ENCODE results near the gene CBY1. TPM values are rescaled to one million over a fixed set of nuclear protein-coding genes. Genes with fewer than 3 reads are reported as not detected.
A peak's percentile ranks its signal among the peaks of the same experiment; 100 is the strongest.
"Not testable (repeated sequence)": the region's sequence is repeated elsewhere in the genome, so short reads cannot be mapped to it uniquely, and the experiment has no call there.

The CBY1 gene
- total RNA-seq, 2 donors from 2014 or later: 22.2 to 26.2 TPM

DNA sequence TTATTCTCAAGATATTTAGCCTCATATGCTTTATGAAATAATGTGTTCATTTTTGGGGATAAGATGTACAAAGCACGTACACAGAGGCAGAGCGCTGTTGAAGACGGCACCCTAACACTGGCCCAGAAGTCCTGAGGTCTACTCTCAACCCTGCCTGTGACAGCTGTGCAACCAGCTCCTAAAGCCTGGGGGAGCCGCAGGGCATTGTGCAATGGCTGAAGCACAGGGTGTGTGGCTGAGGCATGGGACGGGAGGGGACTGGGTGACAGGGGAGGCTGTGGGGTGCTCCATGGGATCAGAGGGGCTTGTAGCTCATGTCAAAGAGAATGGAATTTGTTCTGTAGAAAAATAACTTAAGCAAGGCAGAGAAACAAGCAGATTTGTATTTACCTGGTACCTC, 28.0 kb upstream of the CBY1 start:
- Mint-ChIP-seq H3K36me3 (ENCODE audit: insufficient read depth in 2 of 2) (no peaks in the 10 kb centered on the region), H3K4me1 (ENCODE audit: low read depth) (peaks cover 15% of the 10 kb centered on the region), H3K9me3 (no peaks in the 10 kb centered on the region)

DNA sequence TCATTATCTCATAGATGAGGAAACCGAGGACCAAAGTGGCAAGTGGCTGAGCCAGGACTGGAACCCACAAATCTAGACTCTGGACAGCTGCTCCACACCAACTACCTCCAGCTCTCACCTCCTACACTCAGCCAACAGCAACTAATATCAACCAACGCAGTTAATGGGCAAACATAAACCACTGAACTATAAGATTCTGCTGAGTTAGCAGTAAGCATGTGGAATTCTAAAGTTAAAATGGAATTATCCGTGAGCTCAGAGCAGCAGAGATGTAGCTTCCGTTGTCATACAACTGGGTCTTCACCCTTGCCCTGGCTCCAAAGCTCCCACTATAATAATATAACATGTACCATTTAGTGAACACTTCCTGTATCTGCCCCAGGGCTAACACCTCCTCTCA, 27.3 kb upstream of the CBY1 start:
- ATAC-seq (replicated peaks in 1 of 2): no peak
- Mint-ChIP-seq H3K9me3 (no peaks in the 10 kb centered on the region), H3K27ac (no peak overlapping the region), H3K4me1 (ENCODE audit: low read depth) (peaks cover 15% of the 10 kb centered on the region), H3K36me3 (ENCODE audit: insufficient read depth in 2 of 2) (no peaks in the 10 kb centered on the region), H3K27me3 (ENCODE audit: low read depth) (peaks cover 5% of the 10 kb centered on the region), H3K4me3 (no peak overlapping the region)
- DNase-seq: no peak

More for the DNA sequence above, 28.0 kb upstream of the CBY1 start:
- no peak overlapping the region for H3K27ac Mint-ChIP-seq
- peaks cover 5% of the 10 kb centered on the region for H3K27me3 Mint-ChIP-seq (ENCODE audit: low read depth)
- no peak for DNase-seq
- no peak overlapping the region for H3K4me3 Mint-ChIP-seq
- no peak for ATAC-seq (replicated peaks in 1 of 2)

DNA sequence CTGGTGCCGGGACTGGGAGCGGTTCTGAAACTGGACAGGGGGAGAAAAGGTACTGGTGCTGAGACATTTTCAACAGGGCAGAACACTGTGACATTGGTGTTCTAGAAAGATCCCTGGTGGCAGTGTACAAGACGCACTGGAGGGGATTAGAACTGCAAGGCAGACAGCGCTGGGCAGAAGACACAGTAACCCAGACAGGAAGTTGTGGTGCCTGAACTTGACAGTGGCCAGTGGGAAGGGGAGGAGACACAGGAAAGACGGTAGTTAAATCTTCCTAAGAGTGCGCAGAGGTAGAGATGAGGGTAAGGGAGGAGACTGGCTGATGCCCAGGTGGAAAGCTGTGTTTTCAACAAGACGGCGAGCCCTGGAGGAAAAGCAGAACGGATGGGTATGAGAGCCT, 24.7 kb upstream of the CBY1 start:
- DNase-seq (peak in 1 of 2 donors; percentile 2), ATAC-seq (replicated peaks in 1 of 2) (peak; percentile 43 to 46)
- Mint-ChIP-seq H3K4me1 (ENCODE audit: low read depth) (peaks cover 15% of the 10 kb centered on the region), H3K27me3 (ENCODE audit: low read depth) (peaks cover 5% of the 10 kb centered on the region), H3K9me3 (no peaks in the 10 kb centered on the region), H3K27ac (no peak overlapping the region), H3K36me3 (ENCODE audit: insufficient read depth in 2 of 2) (no peaks in the 10 kb centered on the region), H3K4me3 (peak overlapping the region; percentile 1 to 23)

DNA sequence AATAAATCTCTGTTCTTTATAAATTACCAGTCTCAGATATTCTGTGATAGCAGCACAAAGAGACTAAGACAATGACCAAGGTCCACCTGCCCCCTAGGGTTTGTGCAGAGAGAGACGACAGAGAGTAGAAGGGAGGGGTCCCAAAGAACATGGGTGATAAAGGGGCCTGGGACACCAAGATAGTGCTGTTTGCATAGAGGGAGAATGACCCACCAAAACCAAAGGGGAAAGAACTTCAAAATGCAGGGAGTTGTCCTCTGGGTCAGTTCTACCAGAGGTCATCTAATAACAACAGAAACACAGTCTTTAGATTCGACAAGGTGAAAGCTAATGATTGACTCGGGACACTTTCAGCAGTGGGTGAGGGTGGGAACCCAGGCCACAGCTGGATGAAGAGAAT, 23.9 kb upstream of the CBY1 start:
- Mint-ChIP-seq H3K4me3 (no peak overlapping the region), H3K9me3 (no peaks in the 10 kb centered on the region), H3K36me3 (ENCODE audit: insufficient read depth in 2 of 2) (no peaks in the 10 kb centered on the region), H3K27me3 (ENCODE audit: low read depth) (peaks cover 5% of the 10 kb centered on the region), H3K4me1 (ENCODE audit: low read depth) (peaks cover 15% of the 10 kb centered on the region), H3K27ac (no peak overlapping the region)
- no peak for DNase-seq
- ATAC-seq (replicated peaks in 1 of 2): no peak

DNA sequence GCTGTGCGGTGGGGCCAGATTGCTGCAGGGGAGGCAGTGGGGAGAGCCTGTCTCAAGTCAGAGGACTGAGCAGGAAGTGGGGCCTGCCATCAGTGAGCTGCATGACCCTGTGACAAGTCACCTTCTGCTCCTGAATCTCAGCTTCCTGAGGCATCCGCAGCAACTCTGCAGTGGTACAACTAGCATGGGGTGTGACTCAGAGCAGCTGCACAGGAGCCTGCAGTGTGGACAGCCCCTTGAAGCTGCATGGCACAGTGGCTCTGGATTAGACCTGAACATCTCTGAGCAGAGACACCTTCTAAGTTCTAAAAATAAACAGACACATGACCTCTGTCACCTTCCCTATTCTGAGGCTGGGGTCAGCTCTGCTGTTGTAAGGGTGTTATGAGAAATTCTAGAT, 18.2 kb upstream of the CBY1 start:
- Mint-ChIP-seq H3K4me3 (no peak overlapping the region), H3K4me1 (ENCODE audit: low read depth) (no peaks in the 10 kb centered on the region), H3K36me3 (ENCODE audit: insufficient read depth in 2 of 2) (no peaks in the 10 kb centered on the region), H3K27ac (no peak overlapping the region), H3K27me3 (ENCODE audit: low read depth) (no peaks in the 10 kb centered on the region), H3K9me3 (no peaks in the 10 kb centered on the region)
- no peak for ATAC-seq (replicated peaks in 1 of 2)
- no peak for DNase-seq

DNA sequence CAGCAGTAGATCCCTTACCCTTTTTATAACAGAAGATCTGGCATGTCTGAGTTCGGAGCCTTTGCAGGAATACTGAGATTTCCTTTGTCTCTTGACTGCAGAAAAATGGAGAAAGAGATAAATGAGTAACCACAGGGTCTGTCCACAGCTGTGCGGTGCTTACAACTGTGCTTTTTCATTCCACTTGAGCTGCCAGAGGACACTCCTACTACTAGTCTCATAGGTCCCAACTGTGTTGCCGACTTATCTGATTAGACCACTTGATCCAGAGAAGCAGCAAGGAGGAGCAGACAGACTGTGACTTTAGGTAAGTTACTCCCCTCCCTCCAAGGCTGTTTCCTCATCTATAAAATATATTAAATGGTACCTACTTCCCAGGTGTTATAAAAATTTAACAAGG, 17.7 kb upstream of the CBY1 start:
- DNase-seq: no peak
- Mint-ChIP-seq H3K4me3 (no peak overlapping the region), H3K27ac (no peak overlapping the region), H3K36me3 (ENCODE audit: insufficient read depth in 2 of 2) (no peaks in the 10 kb centered on the region), H3K27me3 (ENCODE audit: low read depth) (no peaks in the 10 kb centered on the region), H3K4me1 (ENCODE audit: low read depth) (no peaks in the 10 kb centered on the region), H3K9me3 (no peaks in the 10 kb centered on the region)
- ATAC-seq (replicated peaks in 1 of 2): no peak

DNA sequence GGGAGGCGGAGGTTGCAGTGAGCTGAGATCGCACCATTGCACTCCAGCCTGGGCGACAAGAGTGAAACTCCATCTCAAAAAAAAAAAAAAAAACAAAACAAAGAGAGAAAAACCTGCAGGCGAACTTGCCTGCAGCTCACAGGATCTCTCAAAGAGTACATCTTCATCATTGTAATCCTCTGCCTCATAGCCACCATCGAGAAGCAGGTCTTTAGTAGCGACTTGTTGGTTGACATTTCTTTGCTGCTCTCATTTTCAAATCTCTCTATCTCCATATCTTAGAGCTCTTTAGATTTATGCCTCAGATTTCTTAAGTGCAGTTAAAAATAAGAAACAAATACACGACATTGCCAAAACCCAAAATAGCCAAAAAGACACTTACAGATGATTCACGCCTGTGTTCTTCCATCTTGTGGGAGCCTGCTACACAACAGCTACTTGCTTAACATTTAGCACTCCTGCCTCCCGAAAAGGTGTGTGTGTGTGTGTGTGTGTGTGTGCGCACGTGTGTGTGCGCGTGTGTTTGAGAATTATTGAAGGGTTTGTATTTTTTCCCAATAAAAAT, 14.9 kb upstream of the CBY1 start:
- no peak overlapping the region for H3K27ac Mint-ChIP-seq
- no peak overlapping the region for H3K4me3 Mint-ChIP-seq
- H3K36me3 Mint-ChIP-seq (ENCODE audit: insufficient read depth in 2 of 2): no peaks in the 10 kb centered on the region
- H3K27me3 Mint-ChIP-seq (ENCODE audit: low read depth): no peaks in the 10 kb centered on the region
- ATAC-seq (replicated peaks in 1 of 2): no peak
- H3K4me1 Mint-ChIP-seq (ENCODE audit: low read depth): no peaks in the 10 kb centered on the region
- no peaks in the 10 kb centered on the region for H3K9me3 Mint-ChIP-seq
- DNase-seq: no peak

DNA sequence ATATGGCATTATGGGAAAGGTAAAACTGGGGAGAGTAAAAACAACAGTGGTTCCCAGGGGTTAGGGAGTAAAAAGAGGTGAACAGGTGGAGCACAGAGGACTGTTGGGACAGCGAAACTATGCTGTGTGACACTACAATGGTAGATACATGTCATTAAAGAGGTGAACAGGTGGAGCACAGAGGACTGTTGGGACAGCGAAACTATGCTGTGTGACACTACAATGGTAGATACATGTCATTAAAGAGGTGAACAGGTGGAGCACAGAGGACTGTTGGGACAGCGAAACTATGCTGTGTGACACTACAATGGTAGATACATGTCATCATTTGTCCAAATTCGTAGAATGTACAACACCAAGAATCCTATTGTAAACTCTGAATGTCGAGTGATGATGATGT, 12.2 kb upstream of the CBY1 start:
- not testable (repeated sequence) for ATAC-seq (replicated peaks in 1 of 2); H3K9me3 Mint-ChIP-seq; H3K27me3 Mint-ChIP-seq (ENCODE audit: low read depth); H3K27ac Mint-ChIP-seq; H3K4me3 Mint-ChIP-seq; H3K36me3 Mint-ChIP-seq (ENCODE audit: insufficient read depth in 2 of 2); H3K4me1 Mint-ChIP-seq (ENCODE audit: low read depth); DNase-seq

DNA sequence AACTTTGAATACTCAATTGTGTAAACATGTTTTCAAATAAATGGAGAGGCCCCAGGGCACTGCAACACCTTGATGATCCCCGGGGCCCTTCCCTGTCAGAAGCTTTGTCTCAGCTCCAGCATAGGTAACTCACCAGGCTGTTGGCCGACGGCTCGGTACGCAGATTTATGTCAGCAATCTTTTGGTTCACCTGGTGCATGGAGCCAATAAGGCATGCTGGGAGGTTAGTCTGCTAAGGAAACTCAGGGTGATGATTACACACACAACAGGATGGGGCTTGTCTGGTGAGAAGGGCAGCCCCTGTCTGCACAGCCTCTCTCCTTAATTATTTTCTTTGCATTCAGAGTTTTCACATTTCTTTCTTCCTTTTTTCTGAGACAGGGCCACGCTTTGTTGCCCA, 11.0 kb upstream of the CBY1 start:
- ATAC-seq (replicated peaks in 1 of 2) (no peak), DNase-seq (no peak)
- Mint-ChIP-seq H3K36me3 (ENCODE audit: insufficient read depth in 2 of 2) (no peaks in the 10 kb centered on the region), H3K4me3 (no peak overlapping the region), H3K27ac (no peak overlapping the region), H3K9me3 (no peaks in the 10 kb centered on the region), H3K27me3 (ENCODE audit: low read depth) (no peaks in the 10 kb centered on the region), H3K4me1 (ENCODE audit: low read depth) (no peaks in the 10 kb centered on the region)

DNA sequence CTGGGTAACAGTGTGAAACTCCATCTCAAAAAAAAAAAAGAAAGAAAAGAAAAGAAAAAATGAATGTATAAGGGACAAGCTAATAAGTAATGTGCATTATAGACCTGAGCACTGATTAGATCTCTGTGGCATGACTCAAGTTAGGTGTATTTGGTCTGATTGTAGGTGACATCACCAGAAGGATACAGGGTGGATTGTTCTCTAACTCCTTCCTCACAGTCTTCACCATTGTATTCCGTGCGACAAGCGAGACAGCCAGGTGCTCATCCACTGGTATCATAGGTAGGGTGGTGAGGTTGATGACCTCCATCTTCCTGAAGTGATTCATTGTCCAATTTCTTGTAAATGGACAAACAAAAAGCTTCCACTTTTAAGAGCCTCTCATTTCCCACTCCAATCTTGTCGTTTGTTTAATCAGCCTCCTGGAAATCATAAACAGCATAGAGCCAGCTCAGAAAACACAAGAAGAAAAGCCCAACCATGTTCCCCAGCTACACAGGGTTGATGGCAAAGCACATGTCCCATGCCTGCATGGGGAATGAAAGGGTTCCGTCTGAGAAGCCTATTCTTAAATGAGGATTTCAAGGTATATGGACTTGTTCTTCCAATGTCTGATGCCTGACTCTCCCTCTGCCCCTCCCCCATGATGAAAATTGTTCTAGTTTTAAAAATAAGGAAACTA, 6.5 kb upstream of the CBY1 start:
- no peaks in the 10 kb centered on the region for H3K4me1 Mint-ChIP-seq (ENCODE audit: low read depth)
- no peaks in the 10 kb centered on the region for H3K27me3 Mint-ChIP-seq (ENCODE audit: low read depth)
- no peaks in the 10 kb centered on the region for H3K36me3 Mint-ChIP-seq (ENCODE audit: insufficient read depth in 2 of 2)
- no peak overlapping the region for H3K27ac Mint-ChIP-seq
- no peak overlapping the region for H3K4me3 Mint-ChIP-seq
- DNase-seq: no peak
- no peaks in the 10 kb centered on the region for H3K9me3 Mint-ChIP-seq
- ATAC-seq (replicated peaks in 1 of 2): no peak

DNA sequence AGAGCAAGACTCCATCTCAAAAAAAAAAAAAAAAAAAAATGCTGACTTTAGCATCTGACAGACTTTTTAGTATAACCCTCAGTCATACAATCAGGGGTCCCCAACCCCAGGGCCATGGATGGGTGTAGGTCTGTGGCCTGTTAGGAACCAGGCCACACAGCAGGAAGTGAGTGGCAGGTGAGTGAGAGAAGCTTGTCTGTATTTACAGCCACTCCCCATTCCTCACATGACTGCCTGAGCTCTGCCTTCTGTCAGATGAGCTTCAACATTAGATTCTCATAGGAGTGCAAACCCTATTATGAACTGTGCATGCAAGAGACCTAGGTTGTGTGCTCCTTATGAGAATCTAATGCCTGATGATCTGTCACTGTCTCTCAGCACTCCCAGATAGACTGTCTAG, 3.6 kb upstream of the CBY1 start:
- ATAC-seq (replicated peaks in 1 of 2): no peak
- DNase-seq: no peak
- Mint-ChIP-seq H3K9me3 (no peaks in the 10 kb centered on the region), H3K4me3 (no peak overlapping the region), H3K4me1 (ENCODE audit: low read depth) (peaks cover 7% of the 10 kb centered on the region), H3K27me3 (ENCODE audit: low read depth) (no peaks in the 10 kb centered on the region), H3K27ac (no peak overlapping the region), H3K36me3 (ENCODE audit: insufficient read depth in 2 of 2) (no peaks in the 10 kb centered on the region)

DNA sequence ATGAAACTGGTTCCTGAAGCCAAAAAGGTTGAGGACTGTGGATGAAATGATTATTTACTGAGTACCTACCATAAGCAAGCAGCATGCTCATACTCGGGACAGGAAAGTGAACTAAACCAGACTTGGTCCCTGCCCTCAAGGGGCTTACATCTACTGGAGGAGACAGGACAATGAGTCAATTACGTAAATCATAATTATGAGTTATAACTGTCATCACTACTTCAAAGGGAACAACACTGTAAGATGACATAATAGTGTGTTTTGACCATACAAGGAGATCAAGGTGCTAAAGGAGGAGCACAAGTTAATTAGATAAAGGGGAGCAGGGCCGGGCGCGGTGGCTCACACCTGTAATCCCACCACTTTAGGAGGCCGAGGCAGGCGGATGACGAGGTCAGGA, 2.7 kb upstream of the CBY1 start:
- Mint-ChIP-seq H3K9me3 (no peaks in the 10 kb centered on the region), H3K27ac (no peak overlapping the region)

DNA sequence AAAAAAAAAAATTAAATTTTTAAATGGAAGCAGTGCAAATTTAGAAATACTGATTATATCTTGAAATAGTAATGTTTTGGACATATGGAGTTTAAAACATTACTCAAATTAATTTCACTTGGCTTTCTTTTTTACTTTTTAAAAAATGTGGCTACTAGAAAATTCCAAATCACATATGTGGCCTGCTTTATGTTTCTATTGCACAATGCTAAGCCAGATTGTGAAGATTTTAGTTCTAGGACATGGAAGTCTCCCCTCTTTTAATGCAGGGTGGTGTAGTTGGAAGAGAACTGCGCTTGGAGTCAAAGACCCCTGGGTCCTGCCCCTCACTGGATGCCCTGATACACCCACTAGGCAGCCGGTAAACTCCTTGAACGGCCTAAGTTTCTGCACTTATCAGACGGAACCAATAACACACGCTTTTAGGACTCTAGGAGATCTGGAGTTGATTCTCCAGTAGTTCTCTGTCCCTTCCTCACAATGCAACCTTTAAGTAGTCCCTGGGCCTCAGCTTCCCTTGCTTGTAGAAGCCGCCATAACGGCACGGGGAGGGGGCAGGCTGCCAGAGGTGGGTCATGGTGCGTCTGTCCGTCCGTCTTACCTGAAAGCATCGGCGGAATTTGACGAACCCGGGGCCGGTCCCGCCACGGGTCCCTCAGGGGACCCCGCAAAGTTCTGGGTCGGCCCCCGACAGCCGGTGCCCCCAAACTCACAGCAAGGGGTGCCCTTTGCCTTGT, 751 bp upstream of the CBY1 start:
- no peak for ATAC-seq (replicated peaks in 1 of 2)
- H3K9me3 Mint-ChIP-seq: no peaks in the 10 kb centered on the region
- H3K27me3 Mint-ChIP-seq (ENCODE audit: low read depth): no peaks in the 10 kb centered on the region
- DNase-seq: no peak
- no peaks in the 10 kb centered on the region for H3K36me3 Mint-ChIP-seq (ENCODE audit: insufficient read depth in 2 of 2)
- H3K4me1 Mint-ChIP-seq (ENCODE audit: low read depth): peaks cover 17% of the 10 kb centered on the region
- H3K4me3 Mint-ChIP-seq: peak overlapping the region; percentile 85 to 88
- H3K27ac Mint-ChIP-seq: peak overlapping the region; percentile 24

More for the DNA sequence above, 2.7 kb upstream of the CBY1 start:
- Mint-ChIP-seq H3K4me1 (ENCODE audit: low read depth) (peaks cover 16% of the 10 kb centered on the region), H3K4me3 (no peak overlapping the region), H3K36me3 (ENCODE audit: insufficient read depth in 2 of 2) (no peaks in the 10 kb centered on the region), H3K27me3 (ENCODE audit: low read depth) (no peaks in the 10 kb centered on the region)
- DNase-seq (no peak), ATAC-seq (replicated peaks in 1 of 2) (no peak)

Measured in activated T-cell treated with anti-CD3 and anti-CD28 coated beads, Interleukin-2, amount 50 U/mL, for 72 hours (primary cell).